ENCODE measurements around the gene FLT3LG.

Gene FLT3LG

GRCh38 chr19:49520705-49521319 is 46.8 kb downstream of the FLT3LG start:
- no peak for DNase-seq

- no peak for DNase-seq
Observed at GRCh38 chr19:49524812-49525455, 50.9 kb downstream of the FLT3LG start.

GRCh38 chr19:49528211-49528771 is 54.3 kb downstream of the FLT3LG start:
- no peak for DNase-seq

GRCh38 chr19:49530708-49531107 is 56.7 kb downstream of the FLT3LG start:
- DNase-seq = no peak

- DNase-seq = no peak
Observed at GRCh38 chr19:49533551-49534488, 59.8 kb downstream of the FLT3LG start.

- no peak for DNase-seq
Observed at GRCh38 chr19:49534632-49535385, 60.8 kb downstream of the FLT3LG start.
